Astrocyte (in vitro differentiated cells and primary cell): Measurements from ENCODE around the gene LRRC52.

Experiments
- CTCF ChIP-seq: IDR thresholded peaks from 2 replicates; pipeline ENCODE4 v1.5.1; 2011; ENCODE audit warnings: low read depth, mild to moderate bottlenecking, inconsistent platforms, low read length, moderate library complexity; ENCODE audit not compliant: insufficient read depth
- EZH2 ChIP-seq: IDR thresholded peaks from 2 replicates; pipeline ENCODE4 v1.6.1; 2012; ENCODE audit warnings: mild to moderate bottlenecking, low read length, inconsistent platforms; ENCODE audit not compliant: insufficient read depth

- TF ChIP-seq CTCF (no peak), EZH2 (no peak)
Measured at GRCh38 chr1:165576536-165576935, 32.7 kb downstream of the LRRC52 start.
